Measurements from ENCODE around the gene SP3. TPM values are rescaled to one million over a fixed set of nuclear protein-coding genes. Genes with fewer than 3 reads are reported as not detected.

Gene SP3
- total and polyA plus RNA-seq, 2 of the 8 experiments (the other 6 are each of a cell fraction or from before 2014, with no cell fraction given), result 31.0 to 92.1 TPM

DNA sequence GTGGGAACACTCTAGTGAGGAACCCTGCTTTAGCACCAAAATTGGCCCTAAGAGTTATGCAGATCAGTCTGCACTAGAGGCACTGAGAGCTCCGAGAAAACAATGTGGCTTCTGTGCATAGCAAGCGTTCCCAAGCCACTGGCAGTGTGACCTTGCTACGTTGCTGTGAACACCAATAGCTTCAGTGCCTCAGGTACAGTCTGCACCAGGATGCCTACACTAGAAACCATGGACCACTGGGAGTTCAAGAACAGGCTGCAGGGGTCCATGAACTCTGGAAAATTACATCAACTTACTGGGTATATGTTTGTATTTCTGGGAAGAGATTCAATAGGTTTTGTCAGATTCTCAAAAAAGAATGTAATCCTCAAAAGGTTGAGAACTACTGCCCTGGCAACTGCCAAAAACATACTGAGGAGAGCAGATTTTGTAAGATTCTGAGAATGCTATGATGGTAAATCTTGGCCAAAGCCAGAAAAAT, 18.3 kb upstream of the SP3 start:
- no peak overlapping the region for H3K23ac ChIP-seq (ENCODE audit: insufficient read length)
- FAIRE-seq (no peak), DNase-seq (ENCODE audit: low read depth in 1 of 2, low spot score in 2 of 2) (no peak)
- H2BK20ac ChIP-seq (ENCODE audit: low read length), result no peak overlapping the region; the same call in 1 of the 2 replicates
- no peak overlapping the region for H3K27ac ChIP-seq (ENCODE audit: low read depth, low read length)
- H3K4me1 ChIP-seq (replicated peaks in 1 of 4; ENCODE audit: control insufficient read depth in 3 of 4, insufficient read depth in 4 of 4, low read length in 3 of 4), result no peaks in the 10 kb centered on the region; a peak in 1 of 7 replicates
- no peak overlapping the region for H4K5ac ChIP-seq (ENCODE audit: insufficient read length, low read depth, low read length)
- H2AK5ac ChIP-seq (ENCODE audit: low read depth, low read length), result no peak overlapping the region
- no peak overlapping the region for H2BK120ac ChIP-seq (replicated peaks; ENCODE audit: low read depth, low read length)
- H4K20me1 ChIP-seq (replicated peaks in 1 of 2; ENCODE audit: control insufficient read depth in 1 of 2, insufficient read depth in 2 of 2, low read length in 2 of 2), result no peaks in the 10 kb centered on the region
- no peaks in the 10 kb centered on the region; a peak in 1 of 7 replicates for H3K27me3 ChIP-seq (replicated peaks in 1 of 4; ENCODE audit: control insufficient read depth in 3 of 4, extremely low read depth in 1 of 4, insufficient read depth in 3 of 4, low read length in 3 of 4)
- no peak overlapping the region for H3K14ac ChIP-seq (ENCODE audit: insufficient read length)
- peak overlapping the region; percentile 91 for H2AFZ ChIP-seq (ENCODE audit: low read length)
- ChIA-PET CTCF (ENCODE audit: partially characterized antibody) (interaction anchor here (0.8 to 0.9 kb wide), 2 partner anchors 25 to 98 kb away, joined by 3 to 4 read pairs; no protein-coding TSS in a partner anchor), POLR2A (ENCODE audit: partially characterized antibody) (no interaction called here)
- H2BK12ac ChIP-seq (ENCODE audit: low read depth, low read length), result peak overlapping the region; percentile 51; the same call in 1 of the 2 replicates
- TF ChIP-seq CTBP2 (IDR thresholded peaks at IDR 0.05; ENCODE audit: borderline replicate concordance, insufficient read depth, insufficient read length, low read length) (no peak), NRF1 (IDR thresholded peaks at IDR 0.05; ENCODE audit: low read depth, low read length) (no peak), RBBP5 (IDR thresholded peaks at IDR 0.05; ENCODE audit: borderline replicate concordance, low read depth, low read length) (no peak), PHF8 (conservative IDR thresholded peaks at IDR 0.05; ENCODE audit: low read depth, low read length) (no peak), KDM1A (IDR thresholded peaks at IDR 0.05; ENCODE audit: borderline replicate concordance, low read length) (no peak), FOSL1 (IDR thresholded peaks at IDR 0.05; ENCODE audit: insufficient read depth, low read depth, low read length) (no peak), KDM4A (IDR thresholded peaks at IDR 0.05; ENCODE audit: low read depth, low read length, severe bottlenecking) (no peak), HDAC2 (IDR thresholded peaks at IDR 0.05; ENCODE audit: borderline replicate concordance in 1 of 2, low read depth in 2 of 2, low read length in 2 of 2) (no peak)
- H3K18ac ChIP-seq (ENCODE audit: extremely low read depth, low read length), result no peak overlapping the region
- no peak overlapping the region for H3K4ac ChIP-seq (replicated peaks; ENCODE audit: insufficient read length, low read depth, low read length)
- peak overlapping the region; percentile 63 for H4K91ac ChIP-seq (replicated peaks; ENCODE audit: insufficient read length, low read length)
- no peak overlapping the region for H3K4me3 ChIP-seq (ENCODE audit: extremely low read depth in 1 of 4, insufficient read depth in 2 of 4, low read depth in 3 of 4, low read length in 4 of 4)
- no peak overlapping the region for H2BK15ac ChIP-seq (ENCODE audit: low read length)
- 0 out of 2 replicates have a peak overlapping the region, but pooled peaks have one; percentile 7 for H2BK5ac ChIP-seq (ENCODE audit: low read depth, low read length)
- no peak overlapping the region for H4K8ac ChIP-seq (ENCODE audit: extremely low read depth, insufficient read depth, low read length)
- H3K9ac ChIP-seq (replicated peaks in 1 of 4; ENCODE audit: extremely low read depth in 1 of 4, low read depth in 3 of 4, low read length in 3 of 4), result no peak overlapping the region
- 85% methylated on average over 3 of the region's 3 CpGs; no CpG with 5 or more reads in 1 of the 2 experiments for WGBS, 2 experiments (ENCODE audit: extremely low coverage in 1 of 2, insufficient coverage in 1 of 2, insufficient read length in 1 of 2, insufficient replicate concordance in 2 of 2, low coverage in 1 of 2, low lambda C conversion rate in 2 of 2, missing lambda C conversion rate in 1 of 2)
- no peaks in the 10 kb centered on the region for H3K9me3 ChIP-seq (ENCODE audit: insufficient read depth in 2 of 2, low read depth in 1 of 2, low read length in 1 of 2)
- H3K23me2 ChIP-seq (ENCODE audit: low read depth, low read length), result no peaks in the 10 kb centered on the region
- H3K79me1 ChIP-seq (ENCODE audit: low read depth, low read length), result no peaks in the 10 kb centered on the region
- no peak overlapping the region for H3K56ac ChIP-seq (replicated peaks; ENCODE audit: insufficient read length, low read depth, low read length)
- no peaks in the 10 kb centered on the region for H3K79me2 ChIP-seq (ENCODE audit: control insufficient read depth in 1 of 2, insufficient read depth in 2 of 2, low read length in 2 of 2)
- H3K4me2 ChIP-seq (ENCODE audit: insufficient read depth in 1 of 2, low read depth in 2 of 2, low read length in 2 of 2), result no peak overlapping the region
- H3K36me3 ChIP-seq (ENCODE audit: control insufficient read depth in 2 of 4, insufficient read depth in 4 of 4, low read length in 3 of 4), result no peaks in the 10 kb centered on the region

Measured in H1 (cell line).